Endothelial cell of umbilical vein (primary cell): ENCODE data around the gene WNT4. TPM values are rescaled to one million over a fixed set of nuclear protein-coding genes. Genes with fewer than 3 reads are reported as not detected.

Source experiments
- BruUV-seq: library from RNA; stranded (reverse); fragments of 400-500 nt; replicated peaks from 2 replicates; lab custom pipeline; 2021; lab: Mats Ljungman, UMichigan
- CTCF ChIA-PET: fragments of 300-600, 350-600 bp; sonication (Branson Sonifier 250); formaldehyde crosslinking; loops from one replicate; lab custom pipeline; 2021; ENCODE audit warnings: antibody characterized with exemption, inconsistent platforms; lab: Charles Lee
- POLR2A ChIA-PET: fragments of 300-600, 350-600 bp; sonication (Branson Sonifier 250); formaldehyde crosslinking; loops from one replicate; lab custom pipeline; 2021; ENCODE audit warnings: antibody characterized with exemption, inconsistent platforms; lab: Charles Lee
- DNase-seq: peaks from one replicate; pipeline ENCODE4 v3.0.0-alpha.2; 2011; ENCODE audit warnings: low read depth, low spot score
- FAIRE-seq: peaks from 2 replicates; lab custom pipeline; 2011; peaks lifted over from hg19 to GRCh38; lab: Jason Lieb, UNC
- H2AFZ ChIP-seq: 2 replicates; pipeline ENCODE4 v1.6.0; 2012; ENCODE audit warnings: low read depth, low read length, control low read depth, inconsistent platforms
- H3K27ac ChIP-seq: 2 replicates; pipeline ENCODE4 v1.5.1; 2011; ENCODE audit warnings: low read depth, mild to moderate bottlenecking, control low read depth, low read length, moderate library complexity; ENCODE audit not compliant: insufficient read depth
- H3K27me3 ChIP-seq, 2 experiments: 2 replicates each; pipeline versions ENCODE4 v1.6.0 to v1.6.1; 2011; ENCODE audit warnings: low read length in 2 of 2, mixed read lengths in 1 of 2; ENCODE audit not compliant: control insufficient read depth in 2 of 2, insufficient read depth in 2 of 2
- H3K36me3 ChIP-seq, 2 experiments: 2 replicates in 1 of 2; 3 replicates in 1 of 2; pipeline ENCODE4 v1.5.1; 2011; ENCODE audit warnings: low read length in 2 of 2, mild to moderate bottlenecking in 1 of 2, moderate library complexity in 1 of 2; ENCODE audit not compliant: control insufficient read depth in 2 of 2, insufficient read depth in 2 of 2; ENCODE audit errors: extremely low read depth in 1 of 2
- H3K4me1 ChIP-seq: 3 replicates; pipeline ENCODE4 v1.5.1; 2011; ENCODE audit warnings: mild to moderate bottlenecking, low read length; ENCODE audit not compliant: control insufficient read depth, insufficient read depth; ENCODE audit errors: extremely low read depth
- H3K4me2 ChIP-seq: 2 replicates; pipeline ENCODE4 v1.6.1; 2011; ENCODE audit warnings: low read length, control low read depth, mixed read lengths; ENCODE audit not compliant: insufficient read depth
- H3K4me3 ChIP-seq, 3 experiments: fragments of 200-600 bp in 1 of 3; sonication (generic), shearing (Covaris generic) in 1 of 3; replicated peaks in 1 of 3; 2 replicates each; pipeline ENCODE4 v1.5.1; 2011 to 2016; ENCODE audit warnings: control low read depth in 3 of 3, low read length in 3 of 3, mild to moderate bottlenecking in 2 of 3, inconsistent platforms in 1 of 3, low read depth in 1 of 3, moderate library complexity in 1 of 3; ENCODE audit not compliant: insufficient read depth in 1 of 3
- H3K79me2 ChIP-seq: 2 replicates; pipeline ENCODE4 v1.6.0; 2012; ENCODE audit warnings: low read length, inconsistent platforms; ENCODE audit not compliant: control insufficient read depth, insufficient read depth
- H3K9ac ChIP-seq: replicated peaks from 2 replicates; pipeline ENCODE3; 2011; ENCODE audit warnings: low read length, control low read depth; ENCODE audit not compliant: insufficient read depth; ENCODE audit errors: extremely low read depth
- H3K9me1 ChIP-seq: replicated peaks from 3 replicates; pipeline ENCODE4 v1.6.0; 2011; ENCODE audit warnings: mild to moderate bottlenecking, low read length; ENCODE audit not compliant: control insufficient read depth, insufficient read depth; ENCODE audit errors: extremely low read depth
- H3K9me3 ChIP-seq: replicated peaks from 2 replicates; pipeline ENCODE4 v1.5.1; 2012; ENCODE audit warnings: low read length, inconsistent platforms; ENCODE audit not compliant: control insufficient read depth, insufficient read depth
- H4K20me1 ChIP-seq: replicated peaks from 2 replicates; pipeline ENCODE3; 2011; ENCODE audit warnings: mild to moderate bottlenecking, low read length; ENCODE audit not compliant: control insufficient read depth, insufficient read depth; ENCODE audit errors: extremely low read depth
- FOS ChIP-seq: IDR thresholded peaks from 2 replicates; pipeline ENCODE4 v1.6.1; 2011; ENCODE audit warnings: mild to moderate bottlenecking, low read length, moderate library complexity, borderline replicate concordance; ENCODE audit not compliant: insufficient read depth
- GATA2 ChIP-seq: IDR thresholded peaks from 2 replicates; pipeline ENCODE4 v1.7.0; 2011; ENCODE audit warnings: low read depth, mild to moderate bottlenecking, moderate library complexity, mixed read lengths, low read length; ENCODE audit not compliant: insufficient read length, insufficient read depth
- JUN ChIP-seq: IDR thresholded peaks from 2 replicates; pipeline ENCODE4 v1.6.1; 2011; ENCODE audit warnings: borderline replicate concordance, low read depth; ENCODE audit not compliant: insufficient read length, insufficient read depth
- MAX ChIP-seq: IDR thresholded peaks from 2 replicates; pipeline ENCODE4 v1.6.1; 2011; ENCODE audit not compliant: insufficient read depth, insufficient read length
- MYC ChIP-seq: IDR thresholded peaks from one replicate; pipeline ENCODE4 v1.6.1; 2011; ENCODE audit warnings: mild to moderate bottlenecking, low read depth, low read length
- POLR2AphosphoS5 ChIP-seq: IDR thresholded peaks from 2 replicates; pipeline ENCODE4 v1.6.1; 2012; ENCODE audit warnings: low read depth, mild to moderate bottlenecking, control low read depth, low read length, moderate library complexity; ENCODE audit not compliant: insufficient read depth
- dilution Hi-C: fragments of 300-500 bp; cut with MboI; formaldehyde crosslinking; loops from one replicate; pipeline ENCODE4 v1.15.0; 2019; ENCODE audit warnings: low sequenced_read_pairs; ENCODE audit not compliant: extremely low pct_ligation_motif_present
- intact Hi-C: fragments of 100-400 bp; cut with micrococcal nuclease; formaldehyde crosslinking; loops from one replicate; pipeline ENCODE4 v1.10.0; 2022
- polyA plus RNA-seq, 4 experiments: library from polyadenylated mRNA; depleted of rRNA in 3 of 4; stranded (reverse) in 3 of 4; unstranded in 1 of 4; fragments of >200 nt; gene quantifications; 2 replicates each; pipeline versions ENCODE4 v1.2.1 to v1.2.3, GENCODE V29; 2011 to 2012; ENCODE audit warnings: missing spikeins in 1 of 4
- total RNA-seq: library from RNA; stranded (reverse); gene quantifications from 2 replicates; pipeline ENCODE4 v1.2.3, GENCODE V29; 2021

Gene WNT4
- total and polyA plus RNA-seq, 2 donors (not counting 3 experiments of a cell fraction or from before 2014, with no cell fraction given): 0.06 TPM; not detected in 1

GRCh38 chr1:22112554-22112953 is 30.3 kb downstream of the WNT4 start:
- DNase-seq: no peak
- Histone ChIP-seq H4K20me1 (peaks cover 3% of the 10 kb centered on the region), H3K27me3 (no peaks in the 10 kb centered on the region), H3K9me1 (no peaks in the 10 kb centered on the region), H2AFZ (no peak overlapping the region), H3K4me2 (no peak overlapping the region), H3K27ac (no peak overlapping the region), H3K9ac (no peak overlapping the region), H3K9me3 (no peaks in the 10 kb centered on the region), H3K79me2 (peaks cover 46% of the 10 kb centered on the region), H3K36me3 (peaks cover 0 to 14% of the 10 kb centered on the region in 2 experiments), H3K4me1 (peaks cover 40% of the 10 kb centered on the region), H3K4me3 (no peak overlapping the region)
- ChIA-PET CTCF (interaction anchor here (1.1 to 2.7 kb wide), 3 partner anchors 14 to 303 kb away, joined by 4 to 13 read pairs (median 4); no protein-coding TSS in a partner anchor), POLR2A (no interaction called here)
- intact Hi-C loops: no loop called here
- TF ChIP-seq POLR2AphosphoS5 (no peak), FOS (no peak), MAX (no peak), JUN (no peak)
- BruUV-seq: no TSS peak
- dilution Hi-C loops: no loop called here
- no peak for FAIRE-seq

- FAIRE-seq (peak; percentile 87), DNase-seq (peak; percentile 26)
- CTCF ChIA-PET: interaction anchor here (0.5 to 2.7 kb wide), 6 partner anchors 11 to 411 kb away, joined by 3 to 13 read pairs (median 4); no protein-coding TSS in a partner anchor
- Histone ChIP-seq H3K27ac (no peak overlapping the region), H3K36me3 (peaks cover 3 to 14% of the 10 kb centered on the region in 2 experiments), H3K4me1 (peaks cover 40% of the 10 kb centered on the region), H3K9me3 (no peaks in the 10 kb centered on the region), H3K27me3 (no peaks in the 10 kb centered on the region), H3K4me3 (no peak overlapping the region), H2AFZ (no peak overlapping the region), H3K9ac (no peak overlapping the region), H3K4me2 (no peak overlapping the region), H3K9me1 (no peaks in the 10 kb centered on the region), H4K20me1 (peaks cover 4% of the 10 kb centered on the region), H3K79me2 (peaks cover 52% of the 10 kb centered on the region)
- TF ChIP-seq GATA2 (peak; percentile 49), MYC (no peak)
- dilution Hi-C loops (no loop called here), intact Hi-C loops (no loop called here)
- POLR2A ChIA-PET: no interaction called here
- BruUV-seq: no TSS peak
These were observed 31.3 kb downstream of the WNT4 start for GRCh38 chr1:22111620-22112019.
